ENCODE measurements around the gene LTBP3. TPM values are rescaled to one million over a fixed set of nuclear protein-coding genes. Genes with fewer than 3 reads are reported as not detected.
A peak's percentile ranks its signal among the peaks of the same experiment; 100 is the strongest.

Gene LTBP3
- total and polyA plus RNA-seq, 2 of the 13 experiments (the other 11 are each of a cell fraction or from before 2014, with no cell fraction given): 12.2 to 68.1 TPM

DNA sequence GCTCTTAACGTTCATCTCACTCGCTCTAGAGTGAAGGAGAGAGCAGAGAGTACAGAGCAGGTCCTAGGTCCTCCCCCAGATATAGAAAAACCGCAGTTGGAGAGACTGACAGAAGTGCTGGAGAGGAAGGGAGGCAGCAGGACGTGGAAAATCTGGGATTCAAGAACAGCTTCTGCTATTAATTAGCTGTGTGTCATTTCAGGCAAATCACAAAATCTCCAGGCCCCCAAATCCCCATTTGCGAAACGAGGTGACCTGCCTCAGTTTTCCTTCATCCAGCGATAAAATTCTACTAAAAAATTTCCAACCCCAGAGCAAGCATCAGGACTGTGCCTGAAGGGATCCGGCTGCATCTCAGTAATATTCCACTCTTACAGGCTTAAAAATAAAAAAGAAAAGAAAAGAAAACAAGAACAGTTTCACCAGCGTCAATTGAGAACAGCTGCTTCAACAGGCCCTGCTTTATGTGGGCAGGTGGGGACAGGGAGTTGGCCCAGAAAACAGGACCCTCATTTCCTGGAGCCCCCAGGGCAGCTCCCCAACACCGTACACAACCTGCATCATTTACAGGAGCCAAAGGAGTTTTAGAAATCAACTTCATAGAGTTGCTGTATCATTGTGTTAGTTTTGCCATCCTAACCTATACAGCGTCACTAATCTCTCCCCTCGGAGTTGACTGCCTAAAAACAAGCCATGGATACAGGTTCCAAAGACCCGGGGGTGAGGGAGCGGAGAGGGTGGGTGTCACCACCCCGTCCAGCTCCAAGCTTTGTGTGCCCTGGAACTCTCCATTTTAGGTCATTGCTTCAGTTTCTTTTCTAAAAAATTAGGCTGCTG, 61.6 kb downstream of the LTBP3 start:
- in situ Hi-C loops (cut with HindIII; ENCODE audit: extremely low pct_ligation_motif_present, low pct_unique_long_range_greater_than_20kb) (loop anchor here (5.0 kb wide), 1 partner anchor 74 kb away; the partner anchor contains the start of gene NEAT1), intact Hi-C loops (cut with micrococcal nuclease; ENCODE audit: unreplicated experiment) (no loop called here)
- 16% methylated on average over 15 of the region's 15 CpGs for WGBS (ENCODE audit: low lambda C conversion rate)
- Histone ChIP-seq H3K27me3 (ENCODE audit: control insufficient read depth in 1 of 2, insufficient read depth in 2 of 2, low read length in 2 of 2) (no peaks in the 10 kb centered on the region; a peak in 2 of 5 replicates), H2AFZ (ENCODE audit: low read length) (no peak overlapping the region), H3K4me1 (ENCODE audit: insufficient read depth, low read length) (peaks cover 46% of the 10 kb centered on the region), H3K79me2 (ENCODE audit: insufficient read depth, low read length) (peaks cover 40% of the 10 kb centered on the region), H3K4me2 (ENCODE audit: low read depth, low read length) (peak overlapping the region; percentile 96), H4K20me1 (ENCODE audit: insufficient read depth, low read length) (peaks cover 18% of the 10 kb centered on the region), H3K9ac (ENCODE audit: insufficient read depth, low read depth, low read length) (peak overlapping the region; percentile 71), H3K4me3 (replicated peaks in 1 of 3; ENCODE audit: insufficient read depth in 1 of 3, low read depth in 2 of 3, low read length in 3 of 3) (peak overlapping the region; percentile 42 to 71 (median 67)), H3K36me3 (replicated peaks in 1 of 2; ENCODE audit: control insufficient read depth in 1 of 2, insufficient read depth in 2 of 2, low read length in 2 of 2) (0 out of 5 replicates have a peak, but pooled peaks cover 0 to 2% of the 10 kb centered on the region in 2 experiments), H3K9me3 (ENCODE audit: low read length) (no peaks in the 10 kb centered on the region), H3K27ac (ENCODE audit: extremely low read length, insufficient read depth, low read length) (peak overlapping the region; percentile 82)
- ChIA-PET POLR2A (interaction anchor here (0.6 to 27.3 kb wide), 30 partner anchors 8 to 1333 kb away, joined by 3 to 1590 read pairs (median 8); partner anchors contain the start of genes DPF2, NEAT1, PCNX3 and SCYL1), CTCF (ENCODE audit: low intra/inter-chr PET ratio, low total read pairs) (no interaction called here)
- no peak for DNase-seq (ENCODE audit: low spot score)
- no TSS peak for BruUV-seq (replicated peaks)
- peak; percentile 13 for ATAC-seq
- no peak for FAIRE-seq
- TF ChIP-seq NBN (conservative IDR thresholded peaks at IDR 0.05) (no peak), POLR2AphosphoS5 (IDR thresholded peaks at IDR 0.05; ENCODE audit: low read depth, low read length) (no peak), ZNF543 (CRISPR knock-in tag; IDR thresholded peaks at IDR 0.05) (no peak), ZNF121 (CRISPR knock-in tag; IDR thresholded peaks at IDR 0.05) (no peak), HHEX (CRISPR knock-in tag; IDR thresholded peaks at IDR 0.05) (no peak), PHB2 (IDR thresholded peaks at IDR 0.05; ENCODE audit: partially characterized antibody) (no peak), HMG20A (CRISPR knock-in tag; IDR thresholded peaks at IDR 0.05; ENCODE audit: borderline replicate concordance) (no peak), ATF7-NPFF (CRISPR knock-in tag; IDR thresholded peaks at IDR 0.05; ENCODE audit: low read depth) (no peak), KAT8 (CRISPR knock-in tag; IDR thresholded peaks at IDR 0.05) (no peak), ZXDC (CRISPR knock-in tag; IDR thresholded peaks at IDR 0.05) (no peak), TAF15 (IDR thresholded peaks at IDR 0.05; ENCODE audit: low read depth, low read length, poor library complexity, severe bottlenecking) (no peak), ZNF672 (CRISPR knock-in tag; IDR thresholded peaks at IDR 0.05) (no peak), KDM2A (CRISPR knock-in tag; IDR thresholded peaks at IDR 0.05; ENCODE audit: borderline replicate concordance, low read depth) (0 out of 2 replicates have a peak, but pooled peaks have one; percentile 2), ZNF383 (CRISPR knock-in tag; IDR thresholded peaks at IDR 0.05; ENCODE audit: borderline replicate concordance) (no peak), ZBTB1 (CRISPR knock-in tag; IDR thresholded peaks at IDR 0.05; ENCODE audit: borderline replicate concordance) (no peak), HDAC2 (CRISPR knock-in tag; IDR thresholded peaks at IDR 0.05) (no peak), ZNF564 (CRISPR knock-in tag; IDR thresholded peaks at IDR 0.05) (0 out of 2 replicates have a peak, but pooled peaks have one; percentile 5), FIP1L1 (IDR thresholded peaks at IDR 0.05; ENCODE audit: borderline replicate concordance, insufficient read depth, low read depth, low read length) (no peak), ZFP62 (CRISPR knock-in tag; IDR thresholded peaks at IDR 0.05) (no peak), ZMYM2 (CRISPR knock-in tag; IDR thresholded peaks at IDR 0.05) (no peak), NFYB (CRISPR knock-in tag; IDR thresholded peaks at IDR 0.05) (no peak)
- TF ChIP-seq, protein P1, sequence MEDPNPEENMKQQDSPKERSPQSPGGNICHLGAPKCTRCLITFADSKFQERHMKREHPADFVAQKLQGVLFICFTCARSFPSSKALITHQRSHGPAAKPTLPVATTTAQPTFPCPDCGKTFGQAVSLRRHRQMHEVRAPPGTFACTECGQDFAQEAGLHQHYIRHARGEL (CRISPR knock-in tag; IDR thresholded peaks at IDR 0.05): no peak
- TF ChIP-seq, protein P2, sequence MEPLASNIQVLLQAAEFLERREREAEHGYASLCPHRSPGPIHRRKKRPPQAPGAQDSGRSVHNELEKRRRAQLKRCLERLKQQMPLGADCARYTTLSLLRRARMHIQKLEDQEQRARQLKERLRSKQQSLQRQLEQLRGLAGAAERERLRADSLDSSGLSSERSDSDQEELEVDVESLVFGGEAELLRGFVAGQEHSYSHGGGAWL (CRISPR knock-in tag; IDR thresholded peaks at IDR 0.05): no peak
